Smooth muscle cell (in vitro differentiated cells): Measurements from ENCODE around the gene C1QTNF6. TPM values are rescaled to one million over a fixed set of nuclear protein-coding genes. Genes with fewer than 3 reads are reported as not detected.

ENCODE experiments used
- DNase-seq: peaks from one replicate; lab custom pipeline; 2025; ENCODE audit not compliant: unreplicated experiment; lab: John Stamatoyannopoulos, UW
- H2AFZ ChIP-seq: fragments of 200-600 bp; sonication (generic); 2 replicates; pipeline ENCODE4 v1.6.0; 2016; ENCODE audit warnings: antibody characterized with exemption, low read depth, mild to moderate bottlenecking
- H3F3A ChIP-seq: fragments of 200-600 bp; sonication (generic); 2 replicates; pipeline ENCODE4 v1.6.0; 2017; ENCODE audit warnings: antibody characterized with exemption, low read depth
- H3K27ac ChIP-seq: fragments of 200-600 bp; sonication (generic); 2 replicates; pipeline ENCODE4 v1.5.1; 2016; ENCODE audit warnings: low read depth, mild to moderate bottlenecking
- H3K27me3 ChIP-seq: fragments of 200-600 bp; sonication (generic); 2 replicates; pipeline ENCODE4 v1.6.1; 2016; ENCODE audit warnings: low read depth, mild to moderate bottlenecking
- H3K36me3 ChIP-seq: fragments of 200-600 bp; sonication (generic); 2 replicates; pipeline ENCODE4 v1.5.1; 2016; ENCODE audit warnings: low read depth
- H3K4me1 ChIP-seq: fragments of 200-600 bp; sonication (generic); 2 replicates; pipeline ENCODE4 v1.5.1; 2016; ENCODE audit warnings: low read depth
- H3K4me2 ChIP-seq: fragments of 200-600 bp; sonication (generic); 2 replicates; pipeline ENCODE4 v1.6.0; 2016; ENCODE audit warnings: mild to moderate bottlenecking
- H3K4me3 ChIP-seq: fragments of 200-600 bp; sonication (generic); 2 replicates; pipeline ENCODE4 v1.5.1; 2016; ENCODE audit warnings: mild to moderate bottlenecking
- H3K79me2 ChIP-seq: fragments of 200-600 bp; sonication (generic); 2 replicates; pipeline ENCODE4 v1.6.0; 2016; ENCODE audit warnings: low read depth, mild to moderate bottlenecking
- H3K9ac ChIP-seq: fragments of 200-600 bp; sonication (generic); 2 replicates; pipeline ENCODE4 v1.6.0; 2016; ENCODE audit warnings: low read depth
- H3K9me3 ChIP-seq: fragments of 200-600 bp; sonication (generic); replicated peaks from 2 replicates; pipeline ENCODE4 v1.5.1; 2016; ENCODE audit warnings: low read depth
- H4K20me1 ChIP-seq: fragments of 200-600 bp; sonication (generic); 2 replicates; pipeline ENCODE4 v1.6.0; 2016; ENCODE audit warnings: low read depth
- CTCF ChIP-seq: fragments of 200-600 bp; sonication (generic); IDR thresholded peaks from 2 replicates; pipeline ENCODE4 v1.5.1; 2017; ENCODE audit warnings: borderline replicate concordance, mild to moderate bottlenecking, antibody characterized with exemption; ENCODE audit not compliant: insufficient read depth, poor library complexity, severe bottlenecking
- WGBS: methylation state at CpG from one replicate; pipeline ENCODE4 v1.1.7; 2016; ENCODE audit warnings: low lambda C conversion rate; 5-methylcytosine and 5-hydroxymethylcytosine counted together
- polyA plus RNA-seq: library from polyadenylated mRNA; unstranded; fragments of >200 nt; fragmentation: Nextera tagmentation; extraction: Ambion mirVana; gene quantifications from 2 replicates; pipeline ENCODE4 v1.2.1, GENCODE V29; 2016
- total RNA-seq: library from RNA; depleted of rRNA; stranded (reverse); fragments of >200 nt; gene quantifications from 2 replicates; pipeline ENCODE4 v1.2.3, GENCODE V29; 2014

C1QTNF6 gene
- total and polyA plus RNA-seq, 2 experiments from 2014 or later, result 14.3 to 26.8 TPM

- Histone ChIP-seq H3K79me2 (no peaks in the 10 kb centered on the region), H3K9me3 (no peaks in the 10 kb centered on the region), H3K36me3 (no peaks in the 10 kb centered on the region), H3K4me2 (peak overlapping the region; percentile 76), H4K20me1 (no peaks in the 10 kb centered on the region), H3K27me3 (no peaks in the 10 kb centered on the region), H2AFZ (peak overlapping the region; percentile 92), H3K27ac (no peak overlapping the region), H3K4me1 (peaks cover 11% of the 10 kb centered on the region), H3F3A (peaks cover 14% of the 10 kb centered on the region), H3K4me3 (peak overlapping the region; percentile 26), H3K9ac (no peak overlapping the region)
- WGBS, result 32% methylated on average over 12 of the region's 12 CpGs
- TF ChIP-seq CTCF, result no peak
- DNase-seq, result no peak
These were observed 11.7 kb upstream of the C1QTNF6 start for GRCh38 chr22:37199760-37200108.

GRCh38 chr22:37199103-37199759 is 11.2 kb upstream of the C1QTNF6 start:
- Histone ChIP-seq H3K4me1 (peaks cover 11% of the 10 kb centered on the region), H3K27ac (peak overlapping the region; percentile 75), H2AFZ (peak overlapping the region; percentile 92), H3K4me3 (peak overlapping the region; percentile 60), H3K9me3 (no peaks in the 10 kb centered on the region), H3K4me2 (peak overlapping the region; percentile 91), H4K20me1 (no peaks in the 10 kb centered on the region), H3F3A (peaks cover 14% of the 10 kb centered on the region), H3K36me3 (no peaks in the 10 kb centered on the region), H3K9ac (peak overlapping the region; percentile 62), H3K79me2 (no peaks in the 10 kb centered on the region), H3K27me3 (no peaks in the 10 kb centered on the region)
- WGBS, result under 1% methylated on average over 52 of the region's 58 CpGs
- TF ChIP-seq CTCF, result peak; percentile 82
- peak; percentile 93 for DNase-seq

- TF ChIP-seq CTCF, result peak; percentile 94
- H3K79me2 ChIP-seq, result no peaks in the 10 kb centered on the region
- peak overlapping the region; percentile 60 for H3K4me3 ChIP-seq
- H3K27ac ChIP-seq, result peak overlapping the region; percentile 75
- no peaks in the 10 kb centered on the region for H3K27me3 ChIP-seq
- H4K20me1 ChIP-seq, result no peaks in the 10 kb centered on the region
- no peaks in the 10 kb centered on the region for H3K36me3 ChIP-seq
- peaks cover 11% of the 10 kb centered on the region for H3K4me1 ChIP-seq
- WGBS, result 4% methylated on average over 44 of the region's 51 CpGs
- peak overlapping the region; percentile 91 for H3K4me2 ChIP-seq
- H3F3A ChIP-seq, result peaks cover 16% of the 10 kb centered on the region
- peak; percentile 77 for DNase-seq
- H2AFZ ChIP-seq, result peak overlapping the region; percentile 58
- no peaks in the 10 kb centered on the region for H3K9me3 ChIP-seq
- peak overlapping the region; percentile 62 for H3K9ac ChIP-seq
These were observed 10.4 kb upstream of the C1QTNF6 start for GRCh38 chr22:37198258-37199102.
